Occipital lobe (tissue), 3 donors: Measurements from ENCODE around the gene SEMA3F. TPM values are rescaled to one million over a fixed set of nuclear protein-coding genes. Genes with fewer than 3 reads are reported as not detected.

ENCODE experiments used
- DNase-seq: peaks from one replicate; lab custom pipeline; 2025; lab: John Stamatoyannopoulos, UW
- small RNA-seq: library from RNA; depleted of rRNA; stranded (forward); fragments of <200 nt; gene quantifications from one replicate; pipeline ENCODE3, GENCODE V24; 2014
- total RNA-seq: library from RNA; depleted of rRNA; stranded (reverse); fragments of >200 nt; gene quantifications from one replicate; pipeline ENCODE4 v1.2.3, GENCODE V29; 2014

SEMA3F gene
- total RNA-seq, 1 donor from 2014 or later = 5.8 TPM

GRCh38 chr3:50230794-50231125 is 75.6 kb downstream of the SEMA3F start:
- DNase-seq = no peak

GRCh38 chr3:50231581-50231980 is 76.5 kb downstream of the SEMA3F start:
- DNase-seq = no peak

GRCh38 chr3:50232303-50232702 is 77.2 kb downstream of the SEMA3F start:
- no peak for DNase-seq

- DNase-seq = no peak
Observed at GRCh38 chr3:50233176-50233575, 78.1 kb downstream of the SEMA3F start.

GRCh38 chr3:50235716-50236483 is 80.8 kb downstream of the SEMA3F start, which contains the start of gene GNAI2:
Gene GNAI2, plus strand, starts transcription at chr3:50236204. Its CDS starts 132 bp downstream, at chr3:50236336.
- peak; percentile 99 for DNase-seq

GRCh38 chr3:50236484-50237132 is 81.5 kb downstream of the SEMA3F start:
- no peak for DNase-seq

GRCh38 chr3:50237133-50237651 is 82.1 kb downstream of the SEMA3F start:
- no peak for DNase-seq

- peak; percentile 58 for DNase-seq
Observed at GRCh38 chr3:50237754-50238548, 82.8 kb downstream of the SEMA3F start.

- DNase-seq = peak; percentile 68
Observed at GRCh38 chr3:50238549-50239026, 83.5 kb downstream of the SEMA3F start.

Small RNA genes within 50 kb of the gene (small RNA-seq; reads per million reads assigned to genes)
- gene MIR566 (not detected), gene MIR5787 (not detected)

Other genes starting within 250 kb of the SEMA3F start
- 16.8 TPM for gene MON1A, start 225.5 kb upstream of the SEMA3F start, total RNA-seq
- 83.3 TPM for gene RBM6, start 215.2 kb upstream of the SEMA3F start, total RNA-seq
- 205 TPM for gene RBM5, start 66.4 kb upstream of the SEMA3F start, total RNA-seq
- not detected for gene GNAT1, start 36.3 kb downstream of the SEMA3F start, total RNA-seq
- gene SLC38A3, start 49.9 kb downstream of the SEMA3F start, total RNA-seq = 5.0 TPM
- 84.5 TPM for gene GNAI2, start 80.9 kb downstream of the SEMA3F start, total RNA-seq
- 2.3 TPM for gene SEMA3B, start 113.8 kb downstream of the SEMA3F start, total RNA-seq
- 0.47 TPM for gene LSMEM2, start 123.8 kb downstream of the SEMA3F start, total RNA-seq
- 15.1 TPM for gene IFRD2, start 137.1 kb downstream of the SEMA3F start, total RNA-seq
- gene HYAL3, start 144.1 kb downstream of the SEMA3F start, total RNA-seq = 6.6 TPM
- 4.5 TPM for gene NAA80, start 144.1 kb downstream of the SEMA3F start, total RNA-seq
- 0.16 TPM for gene HYAL1, start 148.2 kb downstream of the SEMA3F start, total RNA-seq
- 30.9 TPM for gene HYAL2, start 167.4 kb downstream of the SEMA3F start, total RNA-seq
- 16.2 TPM for gene TUSC2, start 172.9 kb downstream of the SEMA3F start, total RNA-seq
- gene RASSF1, start 185.5 kb downstream of the SEMA3F start, total RNA-seq = 7.8 TPM
- 2.5 TPM for gene ZMYND10, start 190.4 kb downstream of the SEMA3F start, total RNA-seq
- gene NPRL2, start 195.5 kb downstream of the SEMA3F start, total RNA-seq = 19.0 TPM
- gene CYB561D2, start 195.5 kb downstream of the SEMA3F start, total RNA-seq = 10.0 TPM
- 19.8 TPM for gene TMEM115, start 204.2 kb downstream of the SEMA3F start, total RNA-seq